DND-41 (cell line): ENCODE results near the gene GDA.

Experiments used
- ATAC-seq: fragments of 200-7000 bp; cut with Tn5 transposase; 3 replicates; pipeline ENCODE4 v1.9.1; 2021; ENCODE audit warnings: low read depth; ENCODE audit not compliant: insufficient read depth
- DNase-seq: peaks from one replicate; pipeline ENCODE4 v3.0.0-alpha.2; 2020
- H2AFZ ChIP-seq: 2 replicates; pipeline ENCODE4 v1.6.0; 2012; ENCODE audit warnings: low read depth, low read length
- H3K27ac ChIP-seq: 2 replicates; pipeline ENCODE4 v1.5.1; 2012; ENCODE audit warnings: low read length, inconsistent platforms
- H3K27me3 ChIP-seq: fragments of 200-600 bp; sonication (generic); 2 replicates; pipeline ENCODE4 v1.6.0; 2012; ENCODE audit warnings: low read length, mild to moderate bottlenecking, inconsistent platforms; ENCODE audit not compliant: insufficient read depth, poor library complexity
- H3K36me3 ChIP-seq: 2 replicates; pipeline ENCODE4 v1.5.1; 2012; ENCODE audit warnings: low read length, inconsistent platforms; ENCODE audit not compliant: insufficient read depth
- H3K4me1 ChIP-seq: 2 replicates; pipeline ENCODE4 v1.5.1; 2012; ENCODE audit warnings: mild to moderate bottlenecking, low read length; ENCODE audit not compliant: insufficient read depth
- H3K4me2 ChIP-seq: 2 replicates; pipeline ENCODE4 v1.6.0; 2012; ENCODE audit warnings: mild to moderate bottlenecking, moderate library complexity, low read length, inconsistent platforms; ENCODE audit not compliant: insufficient read depth
- H3K4me3 ChIP-seq, 2 experiments: fragments of 200-600 bp in 1 of 2; shearing (Covaris generic) in 1 of 2; 2 replicates each; pipeline ENCODE4 v1.5.1; 2012 to 2016; ENCODE audit warnings: inconsistent platforms in 2 of 2, low read length in 2 of 2, mild to moderate bottlenecking in 2 of 2, low read depth in 1 of 2, moderate library complexity in 1 of 2
- H3K79me2 ChIP-seq: 2 replicates; pipeline ENCODE4 v1.6.0; 2012; ENCODE audit warnings: low read length, inconsistent platforms; ENCODE audit not compliant: insufficient read depth
- H3K9ac ChIP-seq: 2 replicates; pipeline ENCODE4 v1.6.0; 2012; ENCODE audit warnings: low read depth, mild to moderate bottlenecking, inconsistent platforms, low read length, moderate library complexity
- H3K9me3 ChIP-seq: 2 replicates; pipeline ENCODE4 v1.5.1; 2012; ENCODE audit warnings: low read length, moderate library complexity, mild to moderate bottlenecking, inconsistent platforms; ENCODE audit not compliant: insufficient read depth, severe bottlenecking
- H4K20me1 ChIP-seq: 2 replicates; pipeline ENCODE4 v1.6.0; 2012; ENCODE audit warnings: low read length; ENCODE audit not compliant: insufficient read depth
- EZH2 ChIP-seq: IDR thresholded peaks from 3 replicates; pipeline ENCODE4 v1.6.1; 2012; ENCODE audit warnings: borderline replicate concordance, low read depth, mild to moderate bottlenecking, moderate library complexity, low read length, inconsistent platforms; ENCODE audit not compliant: severe bottlenecking
- TF ChIP-seq, protein P1 (sequence below): IDR thresholded peaks from 2 replicates; pipeline ENCODE4 v1.5.1; 2012; ENCODE audit warnings: borderline replicate concordance, low read length, moderate library complexity, mild to moderate bottlenecking; ENCODE audit not compliant: poor library complexity, severe bottlenecking; ENCODE audit errors: extremely low read depth

The GDA gene

DNA sequence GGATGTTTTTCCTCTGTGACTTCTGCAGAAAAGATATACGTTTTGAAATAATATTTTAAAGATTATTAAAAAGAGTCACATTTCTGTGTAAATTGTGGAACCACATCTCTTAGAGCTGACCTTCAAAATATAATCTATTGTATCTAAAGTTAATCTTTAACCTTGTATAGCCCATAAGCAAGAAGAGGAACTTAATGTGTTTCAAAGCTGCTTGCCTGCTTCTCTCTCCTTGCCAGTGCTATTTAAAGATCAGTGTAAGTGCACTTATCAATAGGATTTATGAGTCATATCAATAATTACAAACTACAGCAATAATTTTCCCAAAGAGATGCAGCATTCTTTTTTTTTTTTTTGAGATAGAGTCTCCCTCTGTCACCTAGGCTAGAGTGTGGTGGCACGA, 29.4 kb upstream of the GDA start:
- Histone ChIP-seq H3K4me1 (no peaks in the 10 kb centered on the region), H2AFZ (no peak overlapping the region), H4K20me1 (no peaks in the 10 kb centered on the region), H3K27me3 (no peaks in the 10 kb centered on the region), H3K79me2 (no peaks in the 10 kb centered on the region), H3K4me2 (no peak overlapping the region), H3K27ac (no peak overlapping the region), H3K9ac (no peak overlapping the region), H3K36me3 (no peaks in the 10 kb centered on the region), H3K4me3 (no peak overlapping the region), H3K9me3 (no peaks in the 10 kb centered on the region)
- DNase-seq (no peak), ATAC-seq (no peak)
- no peak for TF ChIP-seq EZH2
- TF ChIP-seq, protein P1, sequence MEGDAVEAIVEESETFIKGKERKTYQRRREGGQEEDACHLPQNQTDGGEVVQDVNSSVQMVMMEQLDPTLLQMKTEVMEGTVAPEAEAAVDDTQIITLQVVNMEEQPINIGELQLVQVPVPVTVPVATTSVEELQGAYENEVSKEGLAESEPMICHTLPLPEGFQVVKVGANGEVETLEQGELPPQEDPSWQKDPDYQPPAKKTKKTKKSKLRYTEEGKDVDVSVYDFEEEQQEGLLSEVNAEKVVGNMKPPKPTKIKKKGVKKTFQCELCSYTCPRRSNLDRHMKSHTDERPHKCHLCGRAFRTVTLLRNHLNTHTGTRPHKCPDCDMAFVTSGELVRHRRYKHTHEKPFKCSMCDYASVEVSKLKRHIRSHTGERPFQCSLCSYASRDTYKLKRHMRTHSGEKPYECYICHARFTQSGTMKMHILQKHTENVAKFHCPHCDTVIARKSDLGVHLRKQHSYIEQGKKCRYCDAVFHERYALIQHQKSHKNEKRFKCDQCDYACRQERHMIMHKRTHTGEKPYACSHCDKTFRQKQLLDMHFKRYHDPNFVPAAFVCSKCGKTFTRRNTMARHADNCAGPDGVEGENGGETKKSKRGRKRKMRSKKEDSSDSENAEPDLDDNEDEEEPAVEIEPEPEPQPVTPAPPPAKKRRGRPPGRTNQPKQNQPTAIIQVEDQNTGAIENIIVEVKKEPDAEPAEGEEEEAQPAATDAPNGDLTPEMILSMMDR: no peak

DNA sequence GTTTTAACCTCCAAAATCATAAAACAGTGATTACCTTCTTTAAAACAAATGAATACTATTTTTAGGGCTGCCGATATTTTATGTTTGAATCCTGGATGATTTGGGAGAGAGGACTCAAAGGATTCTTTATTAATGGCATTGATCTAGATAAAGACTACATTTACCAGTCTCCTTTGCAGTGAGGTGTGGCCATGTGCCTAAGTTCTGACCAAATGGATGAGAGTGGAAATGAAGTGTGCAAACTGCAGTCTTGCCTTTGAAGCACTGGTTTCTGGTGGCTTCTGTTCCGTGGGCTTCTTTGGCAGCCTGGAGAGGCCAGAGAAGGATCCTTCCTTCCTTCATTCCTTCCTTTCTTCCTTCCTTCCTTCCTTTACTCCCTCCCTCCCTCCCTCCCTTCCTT, 24.3 kb upstream of the GDA start:
- Histone ChIP-seq H3K27ac (no peak overlapping the region), H3K4me3 (no peak overlapping the region), H4K20me1 (no peaks in the 10 kb centered on the region), H3K36me3 (no peaks in the 10 kb centered on the region), H3K9ac (no peak overlapping the region), H3K27me3 (no peaks in the 10 kb centered on the region), H3K4me1 (no peaks in the 10 kb centered on the region), H3K4me2 (no peak overlapping the region), H3K79me2 (no peaks in the 10 kb centered on the region), H3K9me3 (no peaks in the 10 kb centered on the region), H2AFZ (no peak overlapping the region)
- TF ChIP-seq, protein P1: no peak
- TF ChIP-seq EZH2: no peak
- ATAC-seq: no peak
- no peak for DNase-seq

DNA sequence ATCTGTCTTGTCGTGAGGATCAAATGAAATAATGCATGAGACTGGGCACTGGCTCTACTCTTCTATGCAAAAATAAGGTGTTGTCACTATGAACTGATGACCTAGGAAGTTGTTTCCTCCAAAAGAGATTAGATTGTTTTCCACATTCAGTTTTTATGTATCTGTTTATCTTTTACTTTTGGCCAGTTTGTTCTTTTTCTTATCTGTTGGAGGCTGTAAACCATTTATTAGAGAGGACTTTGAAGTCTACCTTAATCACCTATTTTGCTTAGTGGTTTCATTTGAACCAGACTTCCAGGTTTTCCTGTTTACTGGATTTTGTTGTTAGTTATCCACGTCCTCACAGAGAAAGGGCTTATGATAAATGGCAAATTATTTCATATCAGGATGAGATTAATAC, 21.5 kb upstream of the GDA start:
- no peak overlapping the region for H2AFZ ChIP-seq
- H3K36me3 ChIP-seq: no peaks in the 10 kb centered on the region
- H3K9ac ChIP-seq: no peak overlapping the region
- ATAC-seq (no peak), DNase-seq (no peak)
- H3K4me3 ChIP-seq: no peak overlapping the region
- no peak overlapping the region for H3K4me2 ChIP-seq
- no peaks in the 10 kb centered on the region for H3K27me3 ChIP-seq
- no peaks in the 10 kb centered on the region for H3K9me3 ChIP-seq
- no peaks in the 10 kb centered on the region for H3K79me2 ChIP-seq
- TF ChIP-seq EZH2: no peak
- TF ChIP-seq, protein P1: no peak
- no peaks in the 10 kb centered on the region for H3K4me1 ChIP-seq
- H3K27ac ChIP-seq: no peak overlapping the region
- no peaks in the 10 kb centered on the region for H4K20me1 ChIP-seq

DNA sequence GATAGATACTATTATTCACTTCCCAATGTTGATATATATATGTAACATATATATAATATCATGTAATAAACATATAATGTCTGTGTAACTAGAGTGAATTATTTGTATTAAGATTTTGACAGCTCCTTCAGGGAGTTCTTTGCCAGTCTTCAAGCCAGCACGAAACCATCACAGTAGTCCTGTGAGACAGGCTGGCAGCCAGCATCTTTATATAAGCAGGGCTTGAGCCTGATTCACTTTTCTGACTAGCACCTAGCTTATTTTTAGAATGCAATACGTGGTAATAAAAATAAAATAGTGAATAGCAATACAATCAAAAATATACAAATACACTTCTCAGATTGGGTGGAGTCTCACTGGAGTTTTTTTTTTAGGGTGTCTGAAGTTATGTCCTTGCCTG, 20.7 kb upstream of the GDA start:
- Histone ChIP-seq H3K79me2 (no peaks in the 10 kb centered on the region), H3K4me2 (no peak overlapping the region), H3K4me3 (no peak overlapping the region), H3K9ac (no peak overlapping the region), H3K27me3 (no peaks in the 10 kb centered on the region), H2AFZ (no peak overlapping the region), H3K36me3 (no peaks in the 10 kb centered on the region), H3K4me1 (no peaks in the 10 kb centered on the region), H3K9me3 (no peaks in the 10 kb centered on the region), H4K20me1 (no peaks in the 10 kb centered on the region), H3K27ac (no peak overlapping the region)
- no peak for ATAC-seq
- no peak for DNase-seq
- TF ChIP-seq, protein P1: no peak
- no peak for TF ChIP-seq EZH2
